Stimulated activated CD4-positive, alpha-beta T cell treated with anti-CD3 and anti-CD28 coated beads, Interleukin-15, amount 100 ng/mL, for 1 hour (primary cell): ENCODE measurements around the gene ABL2.

Experiments used
- DNase-seq, 2 donors: peaks; one replicate each; pipeline ENCODE4 v3.0.0-alpha.2; 2020; ENCODE audit warnings: low read depth in 1 of 2, low spot score in 1 of 2

The ABL2 gene

GRCh38 chr1:179058487-179059483, 170.7 kb downstream of the ABL2 start:
- no peak for DNase-seq

GRCh38 chr1:179055937-179056336, 173.5 kb downstream of the ABL2 start:
- DNase-seq, result no peak

- no peak for DNase-seq
Measured at GRCh38 chr1:179053486-179053885, 176.0 kb downstream of the ABL2 start.

- DNase-seq, result no peak
Measured at GRCh38 chr1:179052776-179053175, 176.7 kb downstream of the ABL2 start.
